D721Med (cell line): ENCODE results near the gene GADD45B.

ENCODE experiments used
- DNase-seq: peaks from one replicate; pipeline ENCODE4 v3.0.0; 2011; ENCODE audit warnings: low spot score; ENCODE audit not compliant: insufficient read length
- FAIRE-seq: peaks from 2 replicates; lab custom pipeline; 2011; peaks lifted over from hg19 to GRCh38; lab: Jason Lieb, UNC
- CTCF ChIP-seq: IDR thresholded peaks from 2 replicates; pipeline ENCODE4 v1.5.1; 2012; ENCODE audit warnings: mild to moderate bottlenecking, control low read depth; ENCODE audit not compliant: insufficient read depth; ENCODE audit errors: missing control alignments

The GADD45B gene

DNA sequence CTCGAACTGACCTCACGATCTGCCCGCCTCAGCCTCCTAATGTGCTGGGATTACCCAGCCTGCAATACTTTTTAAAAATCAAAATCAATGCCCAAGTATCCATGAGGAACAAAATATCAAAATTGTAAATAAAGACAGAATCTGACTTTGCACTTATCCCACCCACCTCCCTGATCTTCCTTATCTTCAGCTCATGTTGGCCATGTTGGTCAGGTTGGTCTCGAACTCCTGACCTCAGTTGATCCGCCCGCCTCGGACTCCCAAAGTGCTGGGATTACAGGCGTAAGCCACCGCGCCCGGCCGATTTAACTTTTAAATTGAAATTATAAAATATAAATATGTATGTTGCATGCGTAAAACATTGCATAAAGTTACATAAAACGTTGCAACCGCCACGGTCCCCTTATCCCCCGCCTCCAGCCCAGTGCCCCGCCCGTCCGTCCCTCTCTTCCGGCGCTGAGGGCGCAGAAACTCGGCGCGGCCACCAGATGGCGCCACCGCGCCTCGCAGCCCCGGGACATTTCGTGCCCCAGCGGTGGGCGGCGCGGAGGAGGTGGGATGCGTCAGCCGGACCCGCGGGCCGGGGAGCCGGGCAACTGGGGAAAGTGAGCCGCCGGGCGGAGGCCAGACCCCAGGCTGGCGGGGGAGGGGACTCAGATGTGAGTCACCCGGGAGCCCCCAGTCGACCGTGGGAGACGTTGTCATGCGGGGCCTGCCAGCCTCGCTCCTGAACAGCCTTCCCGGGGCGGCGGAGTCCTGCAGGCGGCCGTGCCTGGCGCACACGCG is 1.5 kb upstream of the GADD45B start:
- peak; percentile 89 for TF ChIP-seq CTCF
- no peak for FAIRE-seq
- DNase-seq: peak; percentile 82

DNA sequence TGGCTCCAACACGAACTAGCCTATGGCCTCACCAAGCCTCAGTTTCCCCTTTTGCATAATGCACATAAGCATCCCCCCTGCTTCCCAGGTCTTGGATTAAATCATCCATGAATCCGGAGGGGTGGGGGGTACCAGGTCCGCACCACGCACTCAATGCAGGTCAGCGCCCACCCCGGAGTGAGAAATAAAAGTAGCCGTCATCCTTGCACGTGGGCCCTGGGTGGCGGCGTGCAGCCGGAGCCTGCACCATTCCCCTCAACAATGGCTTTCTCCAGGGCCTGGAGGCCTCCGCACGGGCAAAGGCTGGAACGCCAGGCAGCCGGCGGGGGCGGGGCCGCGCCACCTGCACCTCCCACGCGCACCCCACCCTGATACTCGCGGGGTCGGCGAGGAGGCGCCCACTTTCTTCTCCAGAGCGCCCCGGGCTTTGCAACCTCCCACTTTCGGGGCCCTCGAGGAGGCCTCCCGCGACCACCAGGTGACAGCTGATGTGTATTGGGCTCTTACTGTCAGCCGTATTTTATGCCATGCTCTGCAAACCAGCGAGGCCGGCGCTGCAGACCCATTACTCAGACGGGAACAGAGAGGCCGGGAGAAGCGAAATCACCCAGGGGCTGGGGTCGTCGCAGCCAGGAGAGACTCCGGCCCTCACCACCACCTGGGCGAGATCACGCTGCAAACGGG is 767 bp upstream of the GADD45B start:
- no peak for TF ChIP-seq CTCF
- DNase-seq: no peak
- no peak for FAIRE-seq

DNA sequence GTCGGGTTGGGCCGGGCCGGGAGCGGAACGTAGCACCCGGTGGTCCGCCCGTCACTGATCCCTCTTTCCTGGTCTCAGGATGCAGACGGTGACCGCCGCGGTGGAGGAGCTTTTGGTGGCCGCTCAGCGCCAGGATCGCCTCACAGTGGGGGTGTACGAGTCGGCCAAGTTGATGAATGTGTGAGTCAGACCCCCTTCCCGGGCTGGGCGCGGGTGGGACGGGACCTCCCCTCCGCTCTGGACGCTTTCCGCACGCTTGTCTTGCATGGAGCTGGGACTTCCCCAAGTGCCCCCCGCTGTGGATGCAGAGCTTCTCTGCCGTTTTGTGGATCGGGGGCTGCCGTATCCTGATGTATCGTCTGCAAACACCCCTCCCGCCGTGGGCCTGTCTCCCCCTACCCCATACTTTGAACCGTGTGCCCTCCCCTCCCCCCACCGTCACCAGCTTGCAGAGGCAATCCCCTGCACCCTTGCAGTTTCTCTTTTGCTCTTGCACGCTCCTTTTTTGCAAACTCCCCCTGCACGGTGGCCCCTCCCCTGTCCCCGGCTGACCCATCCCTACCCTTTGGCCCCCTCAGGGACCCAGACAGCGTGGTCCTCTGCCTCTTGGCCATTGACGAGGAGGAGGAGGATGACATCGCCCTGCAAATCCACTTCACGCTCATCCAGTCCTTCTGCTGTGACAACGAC is 669 bp downstream of the GADD45B start:
- no peak for DNase-seq
- TF ChIP-seq CTCF: no peak
- FAIRE-seq: no peak

GRCh38 chr19:2477141-2477710 is 1.3 kb downstream of the GADD45B start:
- no peak for TF ChIP-seq CTCF
- FAIRE-seq (no peak), DNase-seq (no peak)

DNA sequence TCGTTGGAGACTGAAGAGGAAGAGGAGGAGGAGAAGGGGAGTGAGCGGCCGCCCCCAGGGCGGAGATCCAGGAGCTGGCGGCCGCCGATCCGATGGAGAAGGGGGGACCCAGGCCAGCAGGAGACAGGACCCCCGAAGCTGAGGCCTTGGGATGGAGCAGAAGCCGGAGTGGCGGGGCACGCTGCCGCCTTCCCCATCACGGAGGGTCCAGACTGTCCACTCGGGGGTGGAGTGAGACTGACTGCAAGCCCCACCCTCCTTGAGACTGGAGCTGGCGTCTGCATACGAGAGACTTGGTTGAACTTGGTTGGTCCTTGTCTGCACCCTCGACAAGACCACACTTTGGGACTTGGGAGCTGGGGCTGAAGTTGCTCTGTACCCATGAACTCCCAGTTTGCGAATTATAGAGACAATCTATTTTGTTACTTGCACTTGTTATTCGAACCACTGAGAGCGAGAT is 1.8 kb downstream of the GADD45B start:
- FAIRE-seq (no peak), DNase-seq (no peak)
- no peak for TF ChIP-seq CTCF

- DNase-seq (no peak), FAIRE-seq (no peak)
- TF ChIP-seq CTCF: no peak
These were observed 2.4 kb downstream of the GADD45B start for GRCh38 chr19:2478278-2478755.
